HG03097 (cell line): ENCODE data around the gene MSI2.

Experiments
- ATAC-seq: cut with Tn5 transposase; IDR thresholded peaks from one replicate; pipeline ENCODE4 v1.9.1; 2021; ENCODE audit not compliant: unreplicated experiment, low FRiP score

Gene MSI2

DNA sequence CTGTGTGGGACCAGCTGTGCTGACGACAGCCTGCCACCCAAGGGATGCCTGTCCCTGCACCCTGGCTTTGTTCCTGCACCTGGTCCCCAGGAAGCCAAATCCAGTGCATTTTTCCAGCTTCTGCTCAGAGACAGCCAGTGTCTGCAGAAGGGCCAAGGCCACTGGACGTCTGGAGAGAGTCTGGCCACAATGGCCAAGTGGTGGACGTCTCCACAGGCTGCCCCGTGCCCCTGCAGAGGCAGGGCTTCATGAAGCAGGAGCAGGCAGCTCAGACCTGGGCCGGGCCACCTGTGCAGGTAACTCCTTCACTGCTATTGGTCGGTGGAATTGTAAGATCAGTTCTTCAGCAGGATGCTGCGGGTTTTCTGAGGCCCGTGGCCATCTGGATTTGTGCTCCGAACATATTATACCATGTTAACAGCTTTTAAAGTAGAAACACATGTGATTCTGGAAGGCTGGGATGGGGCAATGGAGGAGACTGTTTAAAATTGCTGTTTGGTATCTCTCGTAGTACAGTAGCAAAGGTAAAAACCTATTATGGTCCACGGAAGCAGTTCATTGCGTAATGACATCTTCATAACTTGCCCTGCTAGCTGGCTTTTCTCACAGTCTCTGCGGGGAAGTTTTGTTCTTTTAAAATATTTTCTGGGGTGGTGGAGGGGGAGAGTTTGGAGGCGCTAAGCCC is 303.5 kb downstream of the MSI2 start:
- no peak for ATAC-seq

DNA sequence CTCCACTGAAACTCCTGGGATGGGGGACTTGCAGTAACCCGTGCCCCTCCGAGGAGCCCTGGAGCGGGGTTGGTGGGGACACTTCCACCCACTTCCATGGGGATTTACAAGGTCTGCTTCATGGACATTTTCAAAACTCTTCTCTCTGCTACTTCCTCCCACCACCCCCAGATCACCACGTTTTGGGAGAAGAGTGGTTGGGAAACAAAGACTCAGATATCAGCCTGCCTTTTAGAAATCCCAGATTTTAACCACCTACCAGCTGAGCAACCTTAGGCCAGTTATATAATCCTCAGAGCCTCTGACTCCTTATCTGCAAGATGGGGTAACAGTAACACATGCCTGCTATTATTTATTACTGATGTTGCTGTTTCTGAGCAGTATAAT is 304.0 kb downstream of the MSI2 start:
- ATAC-seq, result no peak

DNA sequence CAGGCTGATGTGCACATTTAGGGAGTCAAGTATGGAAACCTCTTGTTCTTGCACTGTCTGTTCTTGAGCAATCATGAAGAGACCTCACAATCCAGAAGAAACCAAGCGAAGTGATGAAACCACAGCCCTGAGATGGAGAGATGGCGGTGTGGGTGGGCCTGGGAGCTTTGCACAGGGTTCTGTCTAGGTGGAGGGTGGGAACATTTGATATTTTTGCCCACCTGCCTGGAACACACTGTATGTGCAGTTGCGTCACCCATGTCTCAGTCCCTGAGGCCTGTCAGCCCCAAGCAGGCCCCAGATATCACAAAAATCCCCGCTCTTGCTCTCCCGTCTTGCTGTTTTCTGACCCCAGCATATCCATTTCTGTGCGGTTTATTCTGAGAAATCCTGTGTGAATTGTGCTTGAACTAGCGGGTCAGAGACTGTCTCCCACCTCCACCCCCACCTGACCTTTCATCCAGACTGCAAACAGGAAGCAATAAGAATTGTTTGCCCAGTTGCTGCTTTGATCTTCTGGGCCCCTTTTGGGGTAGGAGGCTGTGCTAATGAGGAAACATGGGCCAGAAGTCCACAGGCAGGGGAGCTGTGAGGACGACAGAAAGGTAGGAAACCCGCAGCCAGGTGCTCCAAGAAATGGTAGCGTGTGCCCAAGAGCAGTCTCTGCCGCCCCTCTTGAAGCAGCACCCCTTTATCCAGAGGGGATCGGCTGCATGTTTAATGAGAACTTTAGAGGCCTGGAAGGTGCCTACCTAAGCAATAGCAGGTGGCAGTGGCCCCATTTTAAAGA is 304.9 kb downstream of the MSI2 start:
- no peak for ATAC-seq

DNA sequence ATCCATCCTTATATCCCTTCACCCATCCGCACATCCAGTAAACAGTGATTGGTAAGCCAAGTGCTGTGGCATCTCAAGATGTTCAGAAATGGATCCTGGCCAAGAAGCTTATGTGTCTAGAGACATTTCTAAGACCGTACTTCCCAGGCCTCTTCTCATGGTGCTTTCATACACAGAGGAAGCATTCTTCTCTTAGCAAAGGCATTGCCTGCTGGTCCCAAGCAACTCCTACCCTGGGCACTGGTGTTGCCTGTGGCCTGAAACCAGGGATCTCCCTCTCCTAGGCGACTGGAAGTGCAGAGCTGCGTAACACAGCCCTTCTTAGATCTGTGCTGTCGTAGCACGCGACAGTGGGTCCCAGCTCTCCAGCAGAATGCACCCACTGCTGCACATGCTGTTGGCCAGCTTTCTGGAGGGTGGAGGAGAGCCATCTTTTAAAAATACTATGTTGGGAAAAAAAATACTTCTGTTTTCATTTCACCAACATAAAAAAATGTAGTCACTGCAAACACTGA is 305.9 kb downstream of the MSI2 start:
- ATAC-seq, result no peak

DNA sequence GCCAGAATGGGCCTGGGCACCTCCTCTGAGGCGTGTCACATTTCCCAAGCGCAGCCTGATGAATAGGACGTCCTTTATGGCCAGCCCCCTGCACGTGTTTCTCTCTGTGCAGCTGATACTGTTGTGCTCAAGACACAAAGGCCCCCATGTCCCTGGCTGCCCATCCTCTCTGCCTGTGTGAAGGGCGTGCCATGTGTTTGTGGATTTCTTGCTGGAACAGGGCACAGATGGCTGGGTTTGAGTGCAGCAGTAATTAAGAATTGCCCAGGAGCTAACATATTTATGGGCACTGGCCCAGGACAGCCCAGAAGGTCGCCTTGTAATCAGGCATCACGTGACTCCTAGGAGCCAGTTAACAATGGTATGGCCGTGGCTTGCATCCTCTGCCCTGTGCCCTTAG is 307.6 kb downstream of the MSI2 start:
- ATAC-seq, result no peak

DNA sequence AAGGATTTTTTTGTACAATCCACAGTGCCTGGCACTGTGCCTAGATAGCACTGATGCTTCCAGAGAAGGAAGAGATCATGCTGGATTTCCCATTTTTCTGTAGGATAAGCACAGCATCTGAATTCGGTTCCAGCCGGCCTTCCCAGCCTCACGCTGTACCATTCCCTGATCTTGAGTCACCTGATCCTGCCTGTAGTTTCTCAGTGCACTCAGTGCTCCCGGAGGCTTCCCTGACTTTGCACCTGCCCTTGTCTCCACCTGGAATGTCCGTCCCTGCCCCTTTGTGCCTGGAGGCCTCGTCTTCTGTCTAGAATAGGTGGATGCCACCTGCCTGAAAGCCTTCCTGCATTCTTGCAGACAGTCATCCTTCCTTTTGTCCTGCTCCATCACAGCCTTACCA is 308.9 kb downstream of the MSI2 start:
- ATAC-seq, result no peak

DNA sequence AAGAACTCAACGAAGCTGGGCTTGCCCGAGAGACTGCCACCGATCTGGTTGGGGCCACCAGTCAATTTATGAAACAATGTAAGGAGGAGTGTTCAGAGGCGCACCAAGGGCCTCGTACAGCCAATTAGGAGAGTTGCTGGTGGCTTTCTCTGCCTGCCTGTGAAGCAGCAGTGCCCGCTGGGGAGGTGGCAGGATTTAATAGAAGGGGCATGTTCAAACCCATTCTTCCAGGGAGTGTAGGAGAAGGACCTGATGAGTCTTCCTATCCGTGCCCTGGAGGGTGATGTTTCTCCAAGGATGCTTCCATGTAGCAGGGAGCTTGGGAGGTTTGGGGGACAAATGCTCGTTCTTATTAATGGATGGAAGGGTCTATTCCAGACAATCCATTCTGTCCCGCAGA is 310.4 kb downstream of the MSI2 start:
- ATAC-seq, result no peak

DNA sequence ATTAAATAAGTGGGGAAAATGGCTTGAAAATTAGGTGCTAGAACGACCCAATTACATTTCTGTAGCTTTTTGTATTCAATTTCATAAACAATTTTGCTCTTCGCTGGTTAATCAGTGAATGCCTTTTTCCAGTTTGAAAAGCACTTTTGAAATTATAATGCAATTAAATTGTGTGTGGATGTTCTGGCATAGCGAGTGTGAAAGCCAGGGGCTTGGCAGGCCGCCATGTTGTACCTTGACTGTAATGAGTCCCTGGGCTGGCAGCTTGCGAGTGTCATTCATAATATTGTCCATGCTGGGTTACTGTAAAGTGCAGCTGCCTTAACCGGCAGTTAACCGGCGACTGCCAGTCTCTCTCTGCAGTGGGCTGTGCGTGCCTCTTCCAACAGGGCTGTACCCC is 310.9 kb downstream of the MSI2 start:
- ATAC-seq, result no peak

DNA sequence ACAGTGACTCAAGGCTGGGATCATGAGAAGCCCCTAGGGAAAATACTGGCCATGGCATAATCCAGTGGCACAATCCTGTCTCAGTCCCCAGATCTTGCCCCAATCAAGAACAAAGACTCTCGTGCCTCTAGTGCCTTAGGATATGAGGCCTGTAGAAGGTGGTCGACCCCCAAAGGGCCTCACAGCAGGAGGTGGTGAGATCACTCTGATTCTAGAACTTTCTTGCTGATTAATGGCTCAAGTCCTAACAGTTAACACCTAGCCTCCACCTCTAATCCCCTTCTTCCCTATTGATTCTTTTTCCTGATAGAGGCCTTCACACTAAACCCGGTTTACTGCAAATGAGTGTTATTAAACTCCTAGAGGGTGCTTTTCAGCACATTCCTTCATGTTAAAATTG is 312.0 kb downstream of the MSI2 start:
- ATAC-seq, result no peak

DNA sequence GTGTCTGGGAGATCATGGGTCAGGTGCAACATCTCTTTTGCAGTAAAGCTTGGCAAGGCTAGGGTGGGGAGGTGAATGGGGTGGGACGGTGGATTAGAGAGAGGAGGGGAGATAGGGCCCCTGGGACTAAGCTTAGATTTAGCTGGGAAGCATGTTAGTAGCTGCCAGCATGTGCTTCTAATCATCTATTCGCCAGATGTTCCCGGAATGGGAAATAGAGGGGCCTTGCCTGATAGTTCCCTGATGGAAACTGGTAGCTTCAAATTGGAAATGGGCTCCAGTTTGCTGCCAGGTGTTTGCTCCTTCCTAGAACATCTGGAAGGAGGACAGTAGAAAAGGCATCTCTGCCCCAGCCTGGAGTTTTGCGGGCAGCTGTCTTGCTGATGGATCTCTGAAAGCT is 312.7 kb downstream of the MSI2 start:
- no peak for ATAC-seq

DNA sequence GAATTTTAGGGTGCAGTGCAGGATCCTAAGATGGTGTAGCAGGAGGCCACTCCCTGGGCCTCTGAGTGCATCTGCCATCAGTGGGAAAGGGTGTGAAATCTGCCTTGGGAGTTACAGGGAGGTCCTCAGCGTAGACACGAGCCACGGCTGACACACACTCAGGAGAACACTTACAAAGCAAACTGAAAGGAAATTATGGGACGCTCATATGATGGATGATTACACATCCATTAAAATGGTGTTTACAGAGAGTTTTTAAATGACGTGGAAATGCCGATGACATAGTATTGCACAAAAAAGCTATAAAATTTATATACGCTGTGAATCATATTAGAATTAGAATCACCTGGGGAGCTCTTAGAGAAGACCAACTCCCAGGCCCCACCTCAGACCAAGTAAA is 313.5 kb downstream of the MSI2 start:
- no peak for ATAC-seq

DNA sequence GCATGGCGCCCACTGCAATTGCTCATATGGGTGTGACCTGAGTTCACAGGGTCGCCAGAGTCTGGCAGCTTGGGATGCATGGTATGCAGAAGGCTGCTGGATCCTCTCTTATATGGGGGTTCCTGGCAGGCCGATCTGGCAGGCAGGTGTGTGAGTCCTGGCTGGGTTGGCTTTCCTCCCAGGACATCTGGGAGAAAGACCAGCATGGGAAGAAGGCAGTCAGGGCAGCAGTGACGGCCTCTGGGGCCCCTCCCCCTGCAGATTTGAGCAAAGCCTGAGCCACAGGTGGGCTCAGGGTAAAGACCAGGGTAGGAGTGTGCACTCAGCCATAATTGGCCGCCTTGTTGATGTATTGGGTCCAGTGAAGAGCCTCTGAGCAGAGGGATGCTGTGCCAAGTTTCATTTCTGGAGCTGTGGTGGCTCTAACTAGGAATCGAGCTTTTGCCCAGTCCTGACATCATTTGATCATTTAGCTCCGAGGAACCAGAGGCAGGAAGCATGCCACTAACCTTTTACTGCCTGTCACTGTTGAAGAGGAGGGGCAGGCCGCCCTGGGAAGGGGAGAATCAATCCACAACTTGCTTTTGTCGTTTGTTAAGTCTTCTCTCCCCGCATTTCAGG is 314.5 kb downstream of the MSI2 start:
- no peak for ATAC-seq

DNA sequence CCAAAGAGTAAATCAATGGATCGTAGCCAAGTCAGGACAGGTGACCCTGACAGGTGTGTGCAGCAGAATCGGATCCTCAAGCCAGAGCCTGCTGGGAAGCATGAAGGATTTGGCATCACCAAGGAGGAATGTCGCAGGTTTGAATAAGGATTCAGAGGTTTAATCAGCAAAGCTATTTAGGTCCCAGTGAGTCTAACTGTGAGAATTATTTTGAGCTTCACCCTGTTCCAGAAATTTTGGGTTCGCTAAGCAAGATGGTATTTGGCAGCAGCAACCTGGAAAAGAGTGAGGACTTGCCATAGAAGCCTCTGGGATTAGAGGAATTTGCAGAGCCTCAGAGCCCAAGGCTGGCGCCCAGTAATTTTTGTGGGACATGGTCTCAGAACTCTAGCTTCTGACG is 315.7 kb downstream of the MSI2 start:
- ATAC-seq, result no peak

DNA sequence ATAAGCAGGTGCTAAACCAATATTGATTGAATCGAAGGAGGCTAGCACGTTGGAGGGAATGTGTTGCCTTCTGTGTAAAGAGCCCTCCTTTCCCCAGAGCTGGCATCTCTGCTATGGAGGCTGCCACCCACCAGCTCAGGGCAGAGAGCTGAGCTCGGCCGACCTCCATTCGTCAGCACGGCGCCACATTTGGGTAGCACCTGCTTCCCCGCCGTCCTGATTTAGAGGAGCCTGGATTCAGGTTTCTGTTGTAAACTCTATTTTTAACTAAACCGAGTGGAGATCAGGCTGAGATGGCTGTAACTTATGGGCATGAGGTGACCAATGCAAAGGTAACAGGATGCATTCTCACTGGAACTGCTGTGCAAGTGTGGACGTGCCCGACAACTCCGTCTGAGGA is 316.3 kb downstream of the MSI2 start:
- no peak for ATAC-seq

DNA sequence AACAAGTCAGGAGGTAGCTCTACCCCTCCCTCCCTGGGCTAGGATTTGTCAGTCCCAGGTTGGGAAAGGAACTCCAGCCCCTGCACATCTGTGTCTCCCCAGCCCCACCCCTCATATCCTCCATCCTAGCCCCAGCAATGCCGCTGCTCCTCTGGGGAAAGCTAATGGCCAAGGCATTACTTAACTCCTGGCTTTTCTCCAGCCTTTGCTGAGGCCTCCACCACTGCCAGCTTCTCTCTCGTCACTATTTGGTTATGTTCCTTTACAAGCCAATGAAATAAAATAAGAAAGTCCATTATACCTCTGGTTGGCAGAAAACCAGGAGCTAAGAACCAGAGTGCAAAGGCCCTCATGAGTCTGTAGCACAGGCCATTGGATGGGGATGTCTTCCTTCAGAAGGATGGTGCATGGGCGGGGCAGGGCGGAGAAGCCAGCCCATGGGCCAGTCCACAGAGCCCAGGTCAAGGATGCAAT is 317.8 kb downstream of the MSI2 start:
- no peak for ATAC-seq

DNA sequence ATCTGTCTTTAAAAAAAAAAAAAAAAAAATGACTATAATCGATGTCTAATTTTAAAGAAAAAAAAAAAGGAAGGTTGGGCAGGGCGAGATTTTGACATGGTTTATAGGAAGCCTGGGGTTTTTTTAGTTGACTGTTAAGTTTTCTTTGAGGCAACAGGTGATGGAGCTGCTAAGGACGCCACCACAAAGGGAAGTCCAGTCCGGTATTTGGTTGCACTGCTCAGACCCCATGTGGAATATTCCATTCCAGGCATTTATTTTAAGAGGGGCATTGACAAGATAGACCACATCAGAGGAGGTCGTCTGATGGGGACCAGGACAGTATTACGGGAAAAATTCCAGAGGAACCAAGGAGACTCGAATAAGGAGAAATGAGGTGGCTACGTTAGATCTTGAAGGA is 320.4 kb downstream of the MSI2 start:
- ATAC-seq, result no peak

DNA sequence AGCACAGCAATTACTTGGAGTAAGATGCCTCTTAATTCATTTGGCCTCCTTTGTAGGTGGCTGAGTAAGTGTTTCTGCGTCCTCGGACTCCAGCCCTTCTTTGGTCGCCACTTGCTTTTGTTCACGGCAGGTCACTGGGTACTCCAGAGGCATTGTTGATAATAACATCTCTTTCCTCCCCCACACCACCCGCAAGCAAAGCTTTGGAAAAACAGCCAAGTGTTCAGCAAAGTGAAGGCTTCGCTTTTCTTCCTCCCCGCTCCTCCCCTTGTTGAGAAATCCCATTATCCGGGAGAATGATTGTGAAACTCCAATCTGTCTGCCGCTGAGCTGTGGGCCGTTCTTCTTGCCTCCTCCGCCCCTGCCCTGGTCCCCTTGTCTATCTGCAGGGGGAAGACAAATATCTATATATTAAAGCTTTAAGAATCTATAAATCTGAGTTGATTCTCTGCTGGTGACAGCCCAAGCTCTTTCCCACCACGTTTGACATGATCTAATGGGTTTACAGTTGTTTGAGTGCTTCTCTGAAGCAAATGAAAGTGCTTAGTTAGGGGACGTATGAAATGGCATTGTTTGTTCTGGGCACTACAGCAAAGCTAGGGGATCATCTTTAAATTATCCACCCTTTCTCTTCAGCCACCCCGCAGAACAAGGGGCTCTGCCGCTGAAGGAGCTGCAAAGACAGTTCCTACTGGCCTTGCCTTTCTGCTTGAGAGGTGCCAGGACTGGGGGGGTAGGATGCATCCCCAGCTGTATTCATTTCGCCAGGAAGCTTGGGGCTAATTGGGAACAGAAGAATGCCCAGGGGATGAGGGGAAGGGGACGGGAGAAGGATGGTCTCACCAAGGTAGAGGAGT is 321.7 kb downstream of the MSI2 start:
- ATAC-seq, result no peak

DNA sequence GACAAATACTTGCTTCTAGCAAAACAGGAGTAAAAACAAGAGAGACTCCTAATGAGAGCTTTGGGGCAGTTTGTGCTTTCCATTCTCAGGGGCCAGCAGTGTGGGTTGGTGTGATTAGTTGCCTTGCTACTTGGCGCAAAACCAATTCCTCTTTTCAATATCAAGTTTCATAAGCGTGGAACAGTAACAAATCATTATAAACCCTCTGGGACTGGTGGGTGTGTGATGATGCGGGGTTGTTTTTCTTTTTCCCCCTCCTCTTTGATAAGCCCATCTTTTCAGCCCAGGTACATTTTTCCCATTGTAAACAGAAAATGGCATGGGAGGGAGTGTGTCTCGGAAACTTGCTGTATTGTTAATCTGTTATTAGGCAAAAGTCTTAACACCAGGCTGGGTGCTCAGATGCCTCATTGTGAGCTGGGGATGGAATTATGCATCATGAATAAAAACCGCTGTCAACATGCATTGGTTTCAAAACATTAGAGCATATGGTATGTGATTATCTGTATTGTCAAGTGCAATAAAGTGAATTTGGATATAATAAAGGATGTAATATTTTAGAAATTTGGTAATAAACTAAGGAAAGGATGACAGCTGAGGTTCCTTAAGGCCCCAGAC is 322.4 kb downstream of the MSI2 start:
- no peak for ATAC-seq

DNA sequence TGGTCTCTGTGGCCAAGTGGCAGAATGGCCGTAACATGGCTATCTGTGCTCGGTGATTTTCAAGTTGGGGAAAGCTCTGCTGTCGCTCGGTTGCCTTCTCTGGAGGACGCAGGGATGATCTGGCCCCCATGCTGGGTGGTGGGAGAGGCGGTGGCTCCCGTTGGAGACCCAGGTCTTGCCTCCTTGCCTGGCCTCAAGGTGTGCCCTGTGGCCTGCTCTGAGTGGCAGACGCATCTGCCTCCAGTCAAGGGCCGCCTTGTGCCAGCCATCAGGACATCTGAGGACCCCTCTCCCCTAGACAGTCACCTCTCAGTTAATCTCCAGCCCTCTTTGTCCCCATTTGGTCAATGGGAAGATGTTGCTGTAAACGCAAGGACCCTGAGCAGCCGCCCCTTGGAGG is 322.9 kb downstream of the MSI2 start:
- no peak for ATAC-seq

DNA sequence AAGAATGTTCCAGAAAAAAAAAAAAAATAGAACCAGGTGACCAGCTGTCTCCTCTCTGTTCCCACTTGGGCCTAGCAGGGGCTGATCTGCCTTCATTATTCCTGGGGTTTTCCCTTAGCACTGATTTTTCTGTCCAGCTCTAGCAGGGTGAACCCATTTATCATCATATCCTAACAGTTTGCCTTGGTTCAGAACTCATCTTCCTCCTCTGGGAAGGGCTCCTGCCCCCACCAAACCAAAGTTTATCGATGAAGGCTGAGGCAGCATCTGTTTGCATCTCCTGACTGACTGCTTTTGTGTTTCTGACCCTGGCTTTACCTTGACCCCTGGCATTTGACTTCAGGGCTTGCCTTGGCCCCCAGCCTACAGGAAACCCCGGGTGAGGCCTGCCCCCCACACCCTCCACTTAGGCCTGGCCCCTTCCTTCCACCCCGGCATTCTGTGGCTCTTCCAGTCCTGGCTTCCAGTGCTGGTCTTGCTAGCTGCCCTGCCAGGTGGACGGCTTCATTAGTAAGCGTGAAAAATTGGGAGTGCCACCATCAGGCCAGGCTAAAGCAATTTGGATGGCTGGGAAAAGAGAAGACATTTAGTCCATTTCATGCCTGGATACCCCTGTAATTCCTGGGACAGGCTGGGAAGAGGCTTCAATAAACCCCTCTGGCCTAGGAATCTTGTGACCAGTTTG is 323.9 kb downstream of the MSI2 start:
- no peak for ATAC-seq
